HepG2 (cell line): Measurements from ENCODE around the gene EXOC5. TPM values are rescaled to one million over a fixed set of nuclear protein-coding genes. Genes with fewer than 3 reads are reported as not detected.

Experiments
- AHR ChIP-seq: IDR thresholded peaks from 2 replicates; pipeline ENCODE4 v1.6.1; 2018; ENCODE audit warnings: missing genetic modification reagents, missing compliant biosample characterization
- ATAD3A ChIP-seq: sonication (generic); formaldehyde crosslinking; IDR thresholded peaks from 2 replicates; pipeline ENCODE4 v1.4.0; 2020; ENCODE audit warnings: missing genetic modification reagents
- BORCS8-MEF2B ChIP-seq: sonication (generic); formaldehyde crosslinking; IDR thresholded peaks from 2 replicates; pipeline ENCODE4 v1.8.0; 2022; ENCODE audit warnings: mild to moderate bottlenecking, missing genetic modification reagents
- CERS6 ChIP-seq: sonication (generic); formaldehyde crosslinking; IDR thresholded peaks from 2 replicates; pipeline ENCODE4 v1.5.0; 2020; ENCODE audit warnings: missing genetic modification reagents
- MYC ChIP-seq: sonication (generic); formaldehyde crosslinking; IDR thresholded peaks from 2 replicates; pipeline ENCODE4 v1.9.0; 2021; ENCODE audit warnings: missing genetic modification reagents, borderline replicate concordance
- PAF1 ChIP-seq: IDR thresholded peaks from 2 replicates; pipeline ENCODE4 v1.6.1; 2016; ENCODE audit warnings: missing genetic modification reagents, missing compliant biosample characterization
- RCOR2 ChIP-seq: IDR thresholded peaks from 2 replicates; pipeline ENCODE4 v1.6.1; 2016; ENCODE audit warnings: missing biosample characterization, missing genetic modification reagents
- REXO4 ChIP-seq: sonication (generic); formaldehyde crosslinking; IDR thresholded peaks from 2 replicates; pipeline ENCODE4 v1.8.0; 2022; ENCODE audit warnings: missing genetic modification reagents, mild to moderate bottlenecking, borderline replicate concordance
- SOX13 ChIP-seq, 3 experiments: fragments of 450-650 bp in 1 of 3; sonication (generic) in 1 of 3; formaldehyde crosslinking in 1 of 3; IDR thresholded peaks in 2 of 3; conservative IDR thresholded peaks in 1 of 3; 2 replicates each; pipeline versions ENCODE4 v1.5.0 to v1.6.1; 2016 to 2020; ENCODE audit warnings: antibody characterized with exemption in 1 of 3, mild to moderate bottlenecking in 1 of 3, missing compliant biosample characterization in 1 of 3, missing genetic modification reagents in 1 of 3, moderate library complexity in 1 of 3
- SRF ChIP-seq: IDR thresholded peaks from 2 replicates; pipeline ENCODE4 v1.6.1; 2011; ENCODE audit warnings: mild to moderate bottlenecking, low read depth, low read length, moderate library complexity
- ZBTB1 ChIP-seq: sonication (generic); formaldehyde crosslinking; IDR thresholded peaks from 2 replicates; pipeline ENCODE4 v1.4.0; 2020; ENCODE audit warnings: missing genetic modification reagents, borderline replicate concordance
- ZMYM3 ChIP-seq: sonication (generic); formaldehyde crosslinking; IDR thresholded peaks from 2 replicates; pipeline ENCODE4 v1.5.1; 2020; ENCODE audit warnings: mild to moderate bottlenecking, missing genetic modification reagents
- ZNF136 ChIP-seq: sonication (generic); formaldehyde crosslinking; IDR thresholded peaks from 2 replicates; pipeline ENCODE4 v1.8.1; 2022; ENCODE audit warnings: low read depth, mild to moderate bottlenecking, moderate library complexity, missing genetic modification reagents
- ZNF460 ChIP-seq: sonication (generic); formaldehyde crosslinking; IDR thresholded peaks from 2 replicates; pipeline ENCODE4 v1.5.1; 2020; ENCODE audit warnings: missing genetic modification reagents, mild to moderate bottlenecking, borderline replicate concordance
- ZNF546 ChIP-seq: sonication (generic); formaldehyde crosslinking; conservative IDR thresholded peaks from 2 replicates; pipeline ENCODE4 v1.8.1; 2023; ENCODE audit warnings: mild to moderate bottlenecking, missing genetic modification reagents
- ZNF615 ChIP-seq: sonication (generic); formaldehyde crosslinking; IDR thresholded peaks from 2 replicates; pipeline ENCODE4 v1.5.0; 2020; ENCODE audit warnings: mild to moderate bottlenecking, missing genetic modification reagents, borderline replicate concordance
- ZNF644 ChIP-seq: IDR thresholded peaks from 2 replicates; pipeline ENCODE4 v1.6.1; 2016; ENCODE audit warnings: low read depth
- ZNF761 ChIP-seq: sonication (generic); formaldehyde crosslinking; conservative IDR thresholded peaks from 2 replicates; pipeline ENCODE4 v1.4.0; 2020; ENCODE audit warnings: mild to moderate bottlenecking, missing genetic modification reagents
- ZNF780A ChIP-seq: sonication (generic); formaldehyde crosslinking; IDR thresholded peaks from 2 replicates; pipeline ENCODE4 v1.8.0; 2022; ENCODE audit warnings: mild to moderate bottlenecking, missing genetic modification reagents, moderate library complexity
- polyA plus RNA-seq, 8 experiments: library from polyadenylated mRNA; depleted of rRNA in 3 of 8; stranded (reverse) in 7 of 8; unstranded in 1 of 8; fragments of >200 nt; fragmentation: Illumina TruSeq in 4 of 8; extraction: Trizol in 4 of 8; gene quantifications; 2 replicates each; pipeline versions ENCODE4 v1.2.1 to v1.2.3, GENCODE V29; 2011 to 2016; ENCODE audit warnings: low read depth in 4 of 8, missing spikeins in 1 of 8, mixed read lengths in 1 of 8; ENCODE audit not compliant: insufficient read depth in 1 of 8
- total RNA-seq, 5 experiments: library from RNA; depleted of rRNA; stranded (reverse); fragments of >200 nt; fragmentation: Illumina TruSeq; extraction: Trizol; gene quantifications; 2 replicates each; pipeline ENCODE4 v1.2.3, GENCODE V29; 2016; ENCODE audit warnings: low read depth in 1 of 5
- TF ChIP-seq, protein P1 (sequence below): sonication (generic); formaldehyde crosslinking; IDR thresholded peaks from 2 replicates; pipeline ENCODE4 v1.5.0; 2020; ENCODE audit warnings: missing genetic modification reagents, mild to moderate bottlenecking, borderline replicate concordance
- TF ChIP-seq, protein P2 (sequence below): IDR thresholded peaks from 2 replicates; pipeline ENCODE4 v1.6.1; 2016
- TF ChIP-seq, protein P3 (sequence below): sonication (generic); formaldehyde crosslinking; IDR thresholded peaks from 2 replicates; pipeline ENCODE4 v1.8.0; 2022; ENCODE audit warnings: mild to moderate bottlenecking, missing genetic modification reagents, moderate library complexity

Gene EXOC5
- total and polyA plus RNA-seq, 2 of the 13 experiments (the other 11 are each of a cell fraction or from before 2014, with no cell fraction given) = 15.1 to 43.8 TPM

DNA sequence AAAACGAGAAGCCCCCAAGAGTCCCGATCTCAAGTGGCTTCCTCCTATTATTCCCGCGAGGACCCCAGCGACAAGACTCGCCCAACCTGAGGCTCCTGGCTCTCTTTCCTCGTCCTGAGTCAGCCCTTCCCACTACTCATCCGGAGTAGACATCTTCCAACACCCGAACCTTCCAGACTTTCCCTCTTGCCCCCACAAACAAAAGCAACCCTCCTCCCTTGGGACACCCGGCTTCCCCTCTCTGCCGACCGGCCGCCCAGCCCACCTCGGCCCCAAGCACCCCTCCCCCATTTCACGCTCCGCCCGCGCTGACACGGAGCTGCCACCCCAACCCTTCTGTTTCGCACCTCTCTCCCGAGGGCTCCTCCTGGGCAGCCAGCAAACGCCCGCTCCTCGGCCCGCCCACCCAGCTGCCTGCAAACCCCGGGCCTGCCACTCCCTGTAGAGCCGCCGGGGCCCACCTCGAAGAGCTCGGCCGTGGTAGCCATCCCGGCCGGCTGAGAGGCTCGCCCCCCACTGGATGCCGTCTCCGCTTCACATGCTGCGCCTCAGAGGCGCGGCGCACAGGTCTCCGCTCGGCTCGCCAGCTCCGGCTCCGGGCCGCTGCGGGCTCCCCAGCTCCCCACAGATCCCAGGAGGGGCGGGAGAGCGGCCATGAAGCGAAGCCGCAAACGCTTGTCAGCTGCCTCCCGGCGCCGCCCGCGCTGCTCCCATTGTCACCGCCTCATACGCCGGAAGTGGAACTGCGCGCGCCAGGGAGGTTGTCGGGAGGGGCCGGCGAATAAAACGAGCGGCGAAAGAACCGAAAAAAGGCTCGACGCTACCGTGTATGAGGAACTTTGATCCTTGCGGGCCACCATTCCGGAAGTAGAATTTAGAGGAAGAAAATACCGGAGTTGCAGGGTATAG is at the start of gene EXOC5, which contains the start of gene AP5M1 (continued):
- 0 out of 2 replicates have a peak, but pooled peaks have one; percentile 6 for TF ChIP-seq ZNF644 (CRISPR knock-in tag)
- no peak for TF ChIP-seq ZNF546 (CRISPR knock-in tag)
- TF ChIP-seq, protein P1, sequence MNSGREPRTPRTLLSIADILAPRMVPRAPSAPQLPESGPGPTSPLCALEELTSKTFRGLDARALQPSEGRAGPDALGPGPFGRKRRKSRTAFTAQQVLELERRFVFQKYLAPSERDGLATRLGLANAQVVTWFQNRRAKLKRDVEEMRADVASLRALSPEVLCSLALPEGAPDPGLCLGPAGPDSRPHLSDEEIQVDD (CRISPR knock-in tag) = no peak
- no peak for TF ChIP-seq ZNF761 (CRISPR knock-in tag)
- no peak for TF ChIP-seq REXO4 (CRISPR knock-in tag)
- TF ChIP-seq ZNF615 = no peak
- TF ChIP-seq ZNF136 = peak; percentile 91
- peak; percentile 41; the same call in 1 of the 2 replicates for TF ChIP-seq ZNF460 (CRISPR knock-in tag)
- TF ChIP-seq BORCS8-MEF2B (CRISPR knock-in tag) = no peak; the same call in 1 of the 2 replicates
- no peak for TF ChIP-seq ATAD3A (CRISPR knock-in tag)
- TF ChIP-seq ZBTB1 (CRISPR knock-in tag) = no peak
- no peak for TF ChIP-seq SOX13 (IDR thresholded peaks at IDR 0.05)
- peak in 1 of 2 experiments; percentile 61; a peak in 1 of 4 replicates for TF ChIP-seq SOX13 (CRISPR knock-in tag; conservative IDR thresholded peaks at IDR 0.05 in 1 of 2, IDR thresholded peaks at IDR 0.05 in 1 of 2)
- peak; percentile 62; the same call in 1 of the 2 replicates for TF ChIP-seq MYC (CRISPR knock-in tag)
- TF ChIP-seq, protein P2, sequence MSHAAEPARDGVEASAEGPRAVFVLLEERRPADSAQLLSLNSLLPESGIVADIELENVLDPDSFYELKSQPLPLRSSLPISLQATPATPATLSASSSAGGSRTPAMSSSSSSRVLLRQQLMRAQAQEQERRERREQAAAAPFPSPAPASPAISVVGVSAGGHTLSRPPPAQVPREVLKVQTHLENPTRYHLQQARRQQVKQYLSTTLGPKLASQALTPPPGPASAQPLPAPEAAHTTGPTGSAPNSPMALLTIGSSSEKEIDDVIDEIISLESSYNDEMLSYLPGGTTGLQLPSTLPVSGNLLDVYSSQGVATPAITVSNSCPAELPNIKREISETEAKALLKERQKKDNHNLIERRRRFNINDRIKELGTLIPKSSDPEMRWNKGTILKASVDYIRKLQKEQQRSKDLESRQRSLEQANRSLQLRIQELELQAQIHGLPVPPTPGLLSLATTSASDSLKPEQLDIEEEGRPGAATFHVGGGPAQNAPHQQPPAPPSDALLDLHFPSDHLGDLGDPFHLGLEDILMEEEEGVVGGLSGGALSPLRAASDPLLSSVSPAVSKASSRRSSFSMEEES (CRISPR knock-in tag) = peak; percentile 45
- TF ChIP-seq CERS6 (CRISPR knock-in tag) = no peak
- TF ChIP-seq, protein P3, sequence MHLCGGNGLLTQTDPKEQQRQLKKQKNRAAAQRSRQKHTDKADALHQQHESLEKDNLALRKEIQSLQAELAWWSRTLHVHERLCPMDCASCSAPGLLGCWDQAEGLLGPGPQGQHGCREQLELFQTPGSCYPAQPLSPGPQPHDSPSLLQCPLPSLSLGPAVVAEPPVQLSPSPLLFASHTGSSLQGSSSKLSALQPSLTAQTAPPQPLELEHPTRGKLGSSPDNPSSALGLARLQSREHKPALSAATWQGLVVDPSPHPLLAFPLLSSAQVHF (CRISPR knock-in tag) = peak; percentile 77; the same call in 1 of the 2 replicates
- TF ChIP-seq RCOR2 (CRISPR knock-in tag) = no peak; the same call in 1 of the 2 replicates
- 0 out of 2 replicates have a peak, but pooled peaks have one; percentile 43 for TF ChIP-seq AHR (CRISPR knock-in tag)
- TF ChIP-seq ZNF780A (CRISPR knock-in tag) = peak; percentile 54; the same call in 1 of the 2 replicates
- TF ChIP-seq ZMYM3 (CRISPR knock-in tag) = peak; percentile 70; the same call in 1 of the 2 replicates
- TF ChIP-seq SRF = no peak
- TF ChIP-seq PAF1 (CRISPR knock-in tag) = no peak
